ENCODE results near the gene PNP. TPM values are rescaled to one million over a fixed set of nuclear protein-coding genes. Genes with fewer than 3 reads are reported as not detected.

PNP gene
- 10 to 100 TPM; 46.2 to 54.1 TPM for total RNA-seq
- polyA plus RNA-seq: 10 to 100 TPM; 21.9 to 56.5 TPM
- long read RNA-seq, donor 1, transcript PNP-201 (6 exons, 1,509 nt): major isoform, 36 of 45 reads
- long read RNA-seq, donor 1, partial matches to known transcripts: 2 of 45 reads
- long read RNA-seq, donor 1, other reads (novel, unspliced or antisense): 4 of 45 reads
- long read RNA-seq, donor 2, transcript PNP-201 (6 exons, 1,509 nt): major isoform, 8 of 13 reads
- long read RNA-seq, donor 2, partial matches to known transcripts: 1 of 13 reads
- long read RNA-seq, donor 2, other reads (novel, unspliced or antisense): 3 of 13 reads

DNA sequence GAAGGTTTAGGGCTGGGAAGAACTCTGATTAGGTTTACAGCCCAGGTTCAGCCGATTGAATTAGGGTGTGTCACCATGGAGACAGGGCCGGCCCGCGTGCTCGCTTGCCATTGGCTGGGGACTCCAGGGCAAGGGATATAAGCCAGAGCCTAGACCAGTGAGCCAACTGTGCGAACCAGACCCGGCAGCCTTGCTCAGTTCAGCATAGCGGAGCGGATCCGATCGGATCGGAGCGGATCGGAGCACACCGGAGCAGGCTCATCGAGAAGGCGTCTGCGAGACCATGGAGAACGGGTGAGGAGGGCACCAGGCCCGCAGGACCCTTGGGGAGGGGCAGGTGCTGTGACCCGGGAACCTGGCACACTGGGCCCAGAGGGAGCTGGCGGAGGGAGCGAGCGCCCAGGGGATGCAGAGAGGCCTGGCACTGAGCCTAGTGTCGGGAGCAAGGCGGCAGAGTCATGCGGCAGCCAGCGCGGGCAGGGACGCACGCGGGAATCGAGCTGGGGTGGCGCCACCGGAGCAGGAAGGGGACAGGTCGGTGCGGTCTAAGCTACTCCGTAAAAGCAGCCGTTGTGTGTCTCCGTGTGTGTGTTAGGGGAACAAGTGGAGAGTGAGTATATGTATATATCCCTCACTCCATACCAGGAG is at the start of gene PNP:
Gene PNP, plus strand, starts transcription at position 165 of the 648 bp plus-strand sequence. Its CDS starts 119 bp downstream, at position 284.
- DNase-seq (peak; percentile 94 to 95), ATAC-seq (ENCODE audit: low FRiP score) (peak; percentile 97)
- Histone ChIP-seq H3K4me3 (ENCODE audit: low read length in 2 of 2) (peak within 1 kb of the TSS; percentile 3 to 54), H3K27me3 (ENCODE audit: control insufficient read depth in 1 of 2, insufficient read depth in 2 of 2, low read length in 1 of 2) (no peaks in the 10 kb centered on the region), H3K4me1 (ENCODE audit: control insufficient read depth in 1 of 2, insufficient read depth in 2 of 2, low read length in 2 of 2) (peaks cover 0 to 3% of the 10 kb centered on the region in 2 donors), H3K27ac (ENCODE audit: low read depth in 1 of 2, low read length in 2 of 2) (peak within 1 kb of the TSS in 1 of 2 donors; percentile 33), H3K36me3 (ENCODE audit: control insufficient read depth in 1 of 2, insufficient read depth in 2 of 2, low read length in 1 of 2) (peaks cover 3 to 4% of the 10 kb centered on the region in 2 donors), H3K9me3 (ENCODE audit: control insufficient read depth, low read length) (no peaks in the 10 kb centered on the region)
- intact Hi-C loops (cut with DNase I): loop anchor here (1.0 to 10.0 kb wide), 3 partner anchors 14 to 213 kb away; partner anchors contain the start of genes APEX1 (in 1 of the 2) and PARP2 (in 1 of the 2)
- 0 to 1% methylated on average over 40 of the region's 40 CpGs for WGBS, 2 donors

DNA sequence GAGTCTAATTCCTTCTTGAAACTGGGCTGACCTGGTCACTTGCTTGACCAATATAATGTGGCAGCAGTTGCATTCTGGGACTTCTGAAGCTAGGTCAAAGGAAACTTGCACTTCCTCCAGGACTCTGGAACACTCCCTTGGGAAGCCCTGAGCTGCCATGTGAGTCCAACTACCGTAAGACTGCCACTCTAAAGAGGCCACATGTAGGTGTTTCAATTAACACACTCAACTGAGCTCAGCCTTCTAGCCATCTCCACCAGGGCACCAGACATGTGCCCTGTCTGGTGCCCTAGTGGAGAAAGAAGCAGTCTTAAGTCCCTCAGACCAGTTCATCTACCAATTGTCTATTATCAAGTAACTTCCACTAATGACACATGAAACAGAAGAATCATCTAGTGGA is 49.8 kb upstream of the PNP start:
- 34 to 58% methylated on average over 1 of the region's 1 CpG for WGBS, 2 donors
- intact Hi-C loops (cut with DNase I): loop anchor here in 1 of 2 donors (5.0 kb wide), 2 partner anchors 193 to 263 kb away; partner anchors contain the start of gene RNASE4
- no peaks in the 10 kb centered on the region for H3K9me3 ChIP-seq (ENCODE audit: control insufficient read depth, low read length)
- DNase-seq: no peak
- no peak overlapping the region for H3K27ac ChIP-seq (ENCODE audit: low read depth in 1 of 2, low read length in 2 of 2)
- no peak overlapping the region for H3K4me3 ChIP-seq (ENCODE audit: low read length in 2 of 2)
- no peaks in the 10 kb centered on the region for H3K36me3 ChIP-seq (ENCODE audit: control insufficient read depth in 1 of 2, insufficient read depth in 2 of 2, low read length in 1 of 2)
- H3K4me1 ChIP-seq (ENCODE audit: control insufficient read depth in 1 of 2, insufficient read depth in 2 of 2, low read length in 2 of 2): no peaks in the 10 kb centered on the region
- no peaks in the 10 kb centered on the region for H3K27me3 ChIP-seq (ENCODE audit: control insufficient read depth in 1 of 2, insufficient read depth in 2 of 2, low read length in 1 of 2)
- no peak for ATAC-seq (ENCODE audit: low FRiP score)

DNA sequence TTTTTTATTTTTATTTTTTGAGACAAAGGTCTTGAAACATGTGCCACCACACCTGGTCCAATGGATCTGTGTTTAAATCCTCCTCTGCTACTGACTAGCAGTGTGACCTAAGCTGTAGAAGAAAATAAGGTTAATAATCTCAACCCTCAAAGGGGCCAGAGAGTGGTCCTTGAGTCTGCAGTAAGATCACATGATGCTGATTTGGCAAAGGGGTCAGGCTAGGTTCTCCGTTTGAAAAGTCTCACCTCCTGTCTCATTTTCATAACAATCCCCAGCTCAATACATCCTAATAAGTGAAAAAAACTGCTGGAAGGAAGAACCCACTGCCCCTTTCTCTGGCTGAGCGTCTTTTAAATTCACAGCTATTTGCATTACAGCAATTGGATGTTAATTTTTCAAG is 47.9 kb upstream of the PNP start:
- WGBS, 2 donors: 19 to 21% methylated on average over 2 of the region's 2 CpGs
- Histone ChIP-seq H3K36me3 (ENCODE audit: control insufficient read depth in 1 of 2, insufficient read depth in 2 of 2, low read length in 1 of 2) (no peaks in the 10 kb centered on the region), H3K4me1 (ENCODE audit: control insufficient read depth in 1 of 2, insufficient read depth in 2 of 2, low read length in 2 of 2) (no peaks in the 10 kb centered on the region), H3K27me3 (ENCODE audit: control insufficient read depth in 1 of 2, insufficient read depth in 2 of 2, low read length in 1 of 2) (no peaks in the 10 kb centered on the region), H3K27ac (ENCODE audit: low read depth in 1 of 2, low read length in 2 of 2) (no peak overlapping the region), H3K4me3 (ENCODE audit: low read length in 2 of 2) (no peak overlapping the region), H3K9me3 (ENCODE audit: control insufficient read depth, low read length) (no peaks in the 10 kb centered on the region)
- ATAC-seq (ENCODE audit: low FRiP score) (no peak), DNase-seq (no peak)
- intact Hi-C loops (cut with DNase I): no loop called here

DNA sequence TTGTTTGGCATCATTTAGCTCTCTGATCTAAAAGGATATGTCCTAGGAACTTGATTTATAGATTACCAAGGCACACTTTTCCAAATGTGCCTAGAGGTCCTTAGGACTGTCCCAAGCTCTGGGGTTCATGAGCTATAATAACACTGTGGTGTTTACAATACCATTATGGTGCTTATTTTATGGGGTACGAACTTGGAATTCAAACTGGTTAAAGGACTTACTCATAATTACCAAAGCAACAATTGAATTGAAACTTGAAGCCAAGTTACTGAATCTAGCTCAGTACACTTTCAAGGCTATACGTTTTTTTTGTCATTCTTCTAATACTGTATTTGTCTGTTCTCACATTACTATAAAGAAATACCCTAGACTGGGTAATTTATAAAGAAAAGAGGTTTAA is 46.3 kb upstream of the PNP start:
- Histone ChIP-seq H3K36me3 (ENCODE audit: control insufficient read depth in 1 of 2, insufficient read depth in 2 of 2, low read length in 1 of 2) (no peaks in the 10 kb centered on the region), H3K9me3 (ENCODE audit: control insufficient read depth, low read length) (no peaks in the 10 kb centered on the region), H3K27me3 (ENCODE audit: control insufficient read depth in 1 of 2, insufficient read depth in 2 of 2, low read length in 1 of 2) (no peaks in the 10 kb centered on the region), H3K4me3 (ENCODE audit: low read length in 2 of 2) (no peak overlapping the region), H3K4me1 (ENCODE audit: control insufficient read depth in 1 of 2, insufficient read depth in 2 of 2, low read length in 2 of 2) (no peaks in the 10 kb centered on the region), H3K27ac (ENCODE audit: low read depth in 1 of 2, low read length in 2 of 2) (no peak overlapping the region)
- no peak for ATAC-seq (ENCODE audit: low FRiP score)
- 25 to 51% methylated on average over 2 of the region's 2 CpGs for WGBS, 2 donors
- intact Hi-C loops (cut with DNase I): no loop called here
- no peak for DNase-seq

DNA sequence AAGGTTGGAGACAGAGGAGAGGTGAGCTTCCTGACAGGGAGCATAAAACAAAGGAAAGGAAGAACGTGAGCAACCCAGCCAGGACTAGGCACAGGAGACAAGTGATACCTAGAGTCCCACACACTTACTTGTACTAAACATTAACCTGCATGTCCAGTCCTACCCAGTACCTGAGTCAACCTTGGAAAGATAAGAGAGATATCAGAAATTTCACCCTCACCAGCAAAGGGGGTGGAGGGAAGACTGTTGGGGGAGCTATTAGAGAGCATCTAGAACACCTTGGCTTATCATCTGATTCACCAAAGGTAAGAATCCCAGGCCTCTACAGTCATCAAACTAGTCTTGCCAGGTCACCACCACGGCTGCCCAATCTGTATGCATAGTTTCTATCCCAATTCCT is 44.4 kb upstream of the PNP start:
- Histone ChIP-seq H3K4me1 (ENCODE audit: control insufficient read depth in 1 of 2, insufficient read depth in 2 of 2, low read length in 2 of 2) (no peaks in the 10 kb centered on the region), H3K36me3 (ENCODE audit: control insufficient read depth in 1 of 2, insufficient read depth in 2 of 2, low read length in 1 of 2) (no peaks in the 10 kb centered on the region), H3K27me3 (ENCODE audit: control insufficient read depth in 1 of 2, insufficient read depth in 2 of 2, low read length in 1 of 2) (no peaks in the 10 kb centered on the region), H3K4me3 (ENCODE audit: low read length in 2 of 2) (no peak overlapping the region), H3K9me3 (ENCODE audit: control insufficient read depth, low read length) (no peaks in the 10 kb centered on the region), H3K27ac (ENCODE audit: low read depth in 1 of 2, low read length in 2 of 2) (no peak overlapping the region)
- no peak for ATAC-seq (ENCODE audit: low FRiP score)
- 31 to 32% methylated on average over 2 of the region's 2 CpGs for WGBS, 2 donors
- DNase-seq: no peak
- intact Hi-C loops (cut with DNase I): no loop called here

DNA sequence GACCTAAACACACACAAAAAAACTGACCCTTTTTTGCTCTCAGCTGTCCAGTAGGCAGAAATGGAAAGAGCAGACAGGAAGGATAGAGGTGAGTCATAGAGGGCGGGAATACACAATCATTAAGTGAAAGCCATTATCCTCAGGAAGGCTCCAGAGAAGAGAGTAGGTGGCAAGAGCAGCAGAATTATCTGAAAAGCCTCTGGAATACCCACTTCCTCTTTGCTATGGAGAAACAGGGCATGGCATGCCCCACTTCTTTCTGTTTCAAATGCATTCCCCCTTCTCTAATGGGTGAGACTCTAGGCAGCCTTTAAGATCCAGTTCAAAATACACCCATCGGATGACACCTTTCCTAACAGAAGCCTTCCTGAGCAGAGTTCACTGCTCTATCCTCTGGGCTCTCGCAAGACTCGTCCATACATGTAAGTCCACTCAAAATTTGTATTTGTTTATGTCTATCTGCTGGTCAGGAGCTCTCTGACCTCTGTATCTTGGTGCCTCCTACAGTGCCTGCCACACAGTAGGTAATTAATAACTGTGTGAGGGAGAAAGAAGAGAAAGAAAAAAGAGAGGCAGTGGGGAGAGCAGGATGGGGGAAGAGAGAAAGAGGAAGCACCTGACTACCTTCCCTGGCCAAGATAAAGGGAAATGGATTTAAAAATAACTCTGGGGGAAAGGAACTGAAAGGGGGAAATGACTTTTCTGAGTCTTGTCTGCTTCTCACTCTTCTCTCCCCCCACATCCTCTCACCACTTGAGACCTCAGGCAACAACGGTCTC is 41.8 kb upstream of the PNP start:
- no peaks in the 10 kb centered on the region for H3K4me1 ChIP-seq (ENCODE audit: control insufficient read depth in 1 of 2, insufficient read depth in 2 of 2, low read length in 2 of 2)
- H3K9me3 ChIP-seq (ENCODE audit: control insufficient read depth, low read length): no peaks in the 10 kb centered on the region
- H3K36me3 ChIP-seq (ENCODE audit: control insufficient read depth in 1 of 2, insufficient read depth in 2 of 2, low read length in 1 of 2): no peaks in the 10 kb centered on the region
- 80 to 85% methylated on average over 5 of the region's 5 CpGs for WGBS, 2 donors
- intact Hi-C loops (cut with DNase I): no loop called here
- no peaks in the 10 kb centered on the region for H3K27me3 ChIP-seq (ENCODE audit: control insufficient read depth in 1 of 2, insufficient read depth in 2 of 2, low read length in 1 of 2)
- no peak overlapping the region for H3K27ac ChIP-seq (ENCODE audit: low read depth in 1 of 2, low read length in 2 of 2)
- no peak overlapping the region for H3K4me3 ChIP-seq (ENCODE audit: low read length in 2 of 2)
- DNase-seq (no peak), ATAC-seq (ENCODE audit: low FRiP score) (no peak)

DNA sequence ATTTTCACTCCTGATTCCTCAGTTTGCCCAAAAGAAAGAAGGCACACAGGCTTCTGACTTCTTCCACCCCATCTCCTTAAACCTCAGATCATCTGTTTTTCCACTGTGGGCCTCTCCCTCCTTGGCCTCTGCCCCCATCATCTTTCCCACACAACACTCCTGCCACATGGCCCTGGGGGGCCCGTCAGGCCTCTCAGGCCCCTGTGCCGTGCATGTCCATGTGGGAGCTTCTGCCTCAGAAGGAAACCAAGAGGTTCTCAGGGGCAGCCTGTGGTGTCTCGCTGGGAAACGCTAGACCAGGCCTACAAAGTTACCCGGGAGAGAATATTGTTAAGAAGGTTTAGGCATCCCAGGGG is 41.2 kb upstream of the PNP start:
- Histone ChIP-seq H3K4me1 (ENCODE audit: control insufficient read depth in 1 of 2, insufficient read depth in 2 of 2, low read length in 2 of 2) (no peaks in the 10 kb centered on the region), H3K27ac (ENCODE audit: low read depth in 1 of 2, low read length in 2 of 2) (no peak overlapping the region), H3K4me3 (ENCODE audit: low read length in 2 of 2) (no peak overlapping the region), H3K27me3 (ENCODE audit: control insufficient read depth in 1 of 2, insufficient read depth in 2 of 2, low read length in 1 of 2) (no peaks in the 10 kb centered on the region), H3K9me3 (ENCODE audit: control insufficient read depth, low read length) (no peaks in the 10 kb centered on the region), H3K36me3 (ENCODE audit: control insufficient read depth in 1 of 2, insufficient read depth in 2 of 2, low read length in 1 of 2) (no peaks in the 10 kb centered on the region)
- no peak for DNase-seq
- WGBS, 2 donors: 76 to 87% methylated on average over 5 of the region's 5 CpGs
- intact Hi-C loops (cut with DNase I): no loop called here
- no peak for ATAC-seq (ENCODE audit: low FRiP score)

DNA sequence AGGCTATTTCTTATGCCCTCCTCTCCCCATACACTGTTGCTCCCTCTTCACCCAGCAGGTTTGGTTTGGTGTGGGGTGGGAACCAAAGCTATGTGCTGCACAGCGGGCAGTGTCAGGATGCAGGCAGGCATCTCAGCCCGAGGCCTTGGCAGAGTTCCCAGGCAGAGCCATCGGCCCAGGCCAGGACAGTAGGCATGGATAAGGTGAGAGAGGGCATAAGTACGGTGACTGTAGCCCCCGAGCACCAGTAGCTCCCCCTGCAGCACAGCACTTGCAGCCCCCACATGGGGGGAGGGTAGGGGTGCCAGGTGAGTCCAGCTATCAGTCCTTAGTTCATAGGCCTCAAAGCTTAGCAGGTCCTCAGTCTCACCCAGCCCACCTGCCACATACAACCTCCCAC is 40.4 kb upstream of the PNP start:
- ATAC-seq (ENCODE audit: low FRiP score): peak; percentile 36

More for the DNA sequence above, 40.4 kb upstream of the PNP start:
- 44 to 53% methylated on average over 5 of the region's 5 CpGs for WGBS, 2 donors
- Histone ChIP-seq H3K4me1 (ENCODE audit: control insufficient read depth in 1 of 2, insufficient read depth in 2 of 2, low read length in 2 of 2) (no peaks in the 10 kb centered on the region), H3K4me3 (ENCODE audit: low read length in 2 of 2) (no peak overlapping the region), H3K27ac (ENCODE audit: low read depth in 1 of 2, low read length in 2 of 2) (no peak overlapping the region), H3K36me3 (ENCODE audit: control insufficient read depth in 1 of 2, insufficient read depth in 2 of 2, low read length in 1 of 2) (no peaks in the 10 kb centered on the region), H3K9me3 (ENCODE audit: control insufficient read depth, low read length) (no peaks in the 10 kb centered on the region), H3K27me3 (ENCODE audit: control insufficient read depth in 1 of 2, insufficient read depth in 2 of 2, low read length in 1 of 2) (no peaks in the 10 kb centered on the region)
- intact Hi-C loops (cut with DNase I): no loop called here
- no peak for DNase-seq
